ENCODE results near the gene TSPAN5.

TSPAN5 gene

DNA sequence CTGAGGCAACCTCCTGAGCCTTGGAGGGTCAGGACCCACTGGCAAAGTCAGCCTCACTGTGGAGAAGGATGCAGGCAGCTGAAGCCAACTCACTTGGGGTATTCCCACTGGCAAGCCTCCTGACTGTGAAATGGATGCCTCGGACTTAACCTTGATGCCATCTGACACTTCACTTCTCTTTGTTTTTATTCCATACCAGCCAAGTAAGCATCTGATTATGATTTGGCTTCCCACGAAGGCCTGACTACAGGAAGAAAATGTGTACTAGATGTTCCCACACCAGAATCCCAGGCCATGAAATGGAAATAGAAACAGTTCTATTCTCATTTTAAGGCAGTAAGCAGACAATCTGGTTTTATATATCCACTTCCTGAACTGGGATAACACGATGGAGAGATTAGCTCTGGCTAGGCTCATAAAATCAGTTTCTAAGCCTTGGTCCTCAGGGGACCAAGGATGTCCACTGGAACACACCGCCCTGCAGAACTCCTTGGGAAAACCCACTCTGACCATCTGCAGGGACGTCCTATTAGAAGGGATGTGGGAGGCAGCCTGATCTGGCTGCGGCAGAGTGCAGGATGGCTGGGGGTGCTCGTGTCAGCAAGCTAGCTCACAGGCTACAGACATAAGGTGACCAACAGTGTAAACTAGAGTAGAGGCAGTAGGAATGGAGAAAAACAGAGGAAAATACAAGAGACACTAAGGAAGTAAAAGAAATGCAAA, 89.3 kb downstream of the TSPAN5 start:
- H3K9me3 ChIP-seq (ENCODE audit: control insufficient read depth, insufficient read depth, low read depth, low read length) = no peaks in the 10 kb centered on the region
- no peaks in the 10 kb centered on the region for H3K4me1 ChIP-seq (ENCODE audit: control insufficient read depth, insufficient read depth, low read length)
- H3K4me3 ChIP-seq (ENCODE audit: low read depth, low read length) = no peak overlapping the region
- TF ChIP-seq SP2 (tag by site-specific recombination; IDR thresholded peaks at IDR 0.05) = no peak
- CTCF ChIA-PET = no interaction called here
- no peak overlapping the region for H3K27ac ChIP-seq (ENCODE audit: extremely low read depth, low read depth, low read length)
- H3K36me3 ChIP-seq (ENCODE audit: control insufficient read depth in 2 of 2, insufficient read depth in 1 of 2, low read length in 2 of 2) = no peaks in the 10 kb centered on the region
- POLR2A ChIA-PET = no interaction called here

DNA sequence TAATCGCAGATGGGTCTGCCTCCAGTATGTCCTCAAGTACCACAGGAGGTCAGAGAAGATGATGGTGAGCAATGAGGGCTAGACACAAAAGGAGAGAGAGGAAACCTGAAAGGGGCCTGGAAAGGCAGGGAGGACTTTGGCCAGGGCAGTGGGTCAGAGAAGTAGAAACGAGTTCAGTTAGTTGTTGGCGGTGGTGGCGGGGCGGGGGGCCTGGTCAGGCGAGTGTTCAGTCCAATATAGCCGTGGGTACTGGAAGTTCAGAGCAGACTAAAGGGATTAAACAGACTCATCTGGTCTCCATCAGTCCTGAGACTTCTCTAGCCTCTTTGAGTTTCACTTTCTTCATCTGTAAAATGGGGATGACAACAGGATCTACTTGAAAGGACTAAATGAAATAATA, 90.8 kb downstream of the TSPAN5 start:
- Histone ChIP-seq H3K4me3 (ENCODE audit: low read depth, low read length) (no peak overlapping the region), H3K27ac (ENCODE audit: extremely low read depth, low read depth, low read length) (no peak overlapping the region), H3K4me1 (ENCODE audit: control insufficient read depth, insufficient read depth, low read length) (no peaks in the 10 kb centered on the region), H3K9me3 (ENCODE audit: control insufficient read depth, insufficient read depth, low read depth, low read length) (no peaks in the 10 kb centered on the region), H3K36me3 (ENCODE audit: control insufficient read depth in 2 of 2, insufficient read depth in 1 of 2, low read length in 2 of 2) (no peaks in the 10 kb centered on the region)
- ChIA-PET CTCF (no interaction called here), POLR2A (no interaction called here)
- TF ChIP-seq ZNF16 (tag by site-specific recombination; IDR thresholded peaks at IDR 0.05; ENCODE audit: low read depth) (no peak), ZNF768 (tag by site-specific recombination; IDR thresholded peaks at IDR 0.05) (no peak), IKZF3 (tag by site-specific recombination; IDR thresholded peaks at IDR 0.05) (no peak), ZBTB8A (tag by site-specific recombination; IDR thresholded peaks at IDR 0.05) (no peak), ZNF843 (tag by site-specific recombination; IDR thresholded peaks at IDR 0.05) (no peak), ZNF37A (tag by site-specific recombination; IDR thresholded peaks at IDR 0.05) (no peak), KLF1 (tag by site-specific recombination; IDR thresholded peaks at IDR 0.05) (no peak), ZNF174 (tag by site-specific recombination; IDR thresholded peaks at IDR 0.05) (no peak)
- TF ChIP-seq, protein P1, sequence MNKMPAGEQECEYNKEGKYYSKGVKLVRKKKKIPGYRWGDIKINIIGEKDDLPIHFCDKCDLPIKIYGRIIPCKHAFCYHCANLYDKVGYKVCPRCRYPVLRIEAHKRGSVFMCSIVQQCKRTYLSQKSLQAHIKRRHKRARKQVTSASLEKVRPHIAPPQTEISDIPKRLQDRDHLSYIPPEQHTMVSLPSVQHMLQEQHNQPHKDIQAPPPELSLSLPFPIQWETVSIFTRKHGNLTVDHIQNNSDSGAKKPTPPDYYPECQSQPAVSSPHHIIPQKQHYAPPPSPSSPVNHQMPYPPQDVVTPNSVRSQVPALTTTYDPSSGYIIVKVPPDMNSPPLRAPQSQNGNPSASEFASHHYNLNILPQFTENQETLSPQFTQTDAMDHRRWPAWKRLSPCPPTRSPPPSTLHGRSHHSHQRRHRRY (tag by site-specific recombination; IDR thresholded peaks at IDR 0.05) = no peak
- TF ChIP-seq, protein P2, sequence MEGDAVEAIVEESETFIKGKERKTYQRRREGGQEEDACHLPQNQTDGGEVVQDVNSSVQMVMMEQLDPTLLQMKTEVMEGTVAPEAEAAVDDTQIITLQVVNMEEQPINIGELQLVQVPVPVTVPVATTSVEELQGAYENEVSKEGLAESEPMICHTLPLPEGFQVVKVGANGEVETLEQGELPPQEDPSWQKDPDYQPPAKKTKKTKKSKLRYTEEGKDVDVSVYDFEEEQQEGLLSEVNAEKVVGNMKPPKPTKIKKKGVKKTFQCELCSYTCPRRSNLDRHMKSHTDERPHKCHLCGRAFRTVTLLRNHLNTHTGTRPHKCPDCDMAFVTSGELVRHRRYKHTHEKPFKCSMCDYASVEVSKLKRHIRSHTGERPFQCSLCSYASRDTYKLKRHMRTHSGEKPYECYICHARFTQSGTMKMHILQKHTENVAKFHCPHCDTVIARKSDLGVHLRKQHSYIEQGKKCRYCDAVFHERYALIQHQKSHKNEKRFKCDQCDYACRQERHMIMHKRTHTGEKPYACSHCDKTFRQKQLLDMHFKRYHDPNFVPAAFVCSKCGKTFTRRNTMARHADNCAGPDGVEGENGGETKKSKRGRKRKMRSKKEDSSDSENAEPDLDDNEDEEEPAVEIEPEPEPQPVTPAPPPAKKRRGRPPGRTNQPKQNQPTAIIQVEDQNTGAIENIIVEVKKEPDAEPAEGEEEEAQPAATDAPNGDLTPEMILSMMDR (tag by site-specific recombination; IDR thresholded peaks at IDR 0.05) = no peak
- TF ChIP-seq, protein P3, sequence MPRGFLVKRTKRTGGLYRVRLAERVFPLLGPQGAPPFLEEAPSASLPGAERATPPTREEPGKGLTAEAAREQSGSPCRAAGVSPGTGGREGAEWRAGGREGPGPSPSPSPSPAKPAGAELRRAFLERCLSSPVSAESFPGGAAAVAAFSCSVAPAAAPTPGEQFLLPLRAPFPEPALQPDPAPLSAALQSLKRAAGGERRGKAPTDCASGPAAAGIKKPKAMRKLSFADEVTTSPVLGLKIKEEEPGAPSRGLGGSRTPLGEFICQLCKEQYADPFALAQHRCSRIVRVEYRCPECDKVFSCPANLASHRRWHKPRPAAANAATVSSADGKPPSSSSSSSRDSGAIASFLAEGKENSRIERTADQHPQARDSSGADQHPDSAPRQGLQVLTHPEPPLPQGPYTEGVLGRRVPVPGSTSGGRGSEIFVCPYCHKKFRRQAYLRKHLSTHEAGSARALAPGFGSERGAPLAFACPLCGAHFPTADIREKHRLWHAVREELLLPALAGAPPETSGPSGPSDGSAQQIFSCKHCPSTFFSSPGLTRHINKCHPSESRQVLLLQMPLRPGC (tag by site-specific recombination; IDR thresholded peaks at IDR 0.05) = no peak
- TF ChIP-seq, protein P4, sequence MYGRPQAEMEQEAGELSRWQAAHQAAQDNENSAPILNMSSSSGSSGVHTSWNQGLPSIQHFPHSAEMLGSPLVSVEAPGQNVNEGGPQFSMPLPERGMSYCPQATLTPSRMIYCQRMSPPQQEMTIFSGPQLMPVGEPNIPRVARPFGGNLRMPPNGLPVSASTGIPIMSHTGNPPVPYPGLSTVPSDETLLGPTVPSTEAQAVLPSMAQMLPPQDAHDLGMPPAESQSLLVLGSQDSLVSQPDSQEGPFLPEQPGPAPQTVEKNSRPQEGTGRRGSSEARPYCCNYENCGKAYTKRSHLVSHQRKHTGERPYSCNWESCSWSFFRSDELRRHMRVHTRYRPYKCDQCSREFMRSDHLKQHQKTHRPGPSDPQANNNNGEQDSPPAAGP (tag by site-specific recombination; IDR thresholded peaks at IDR 0.05) = no peak
- TF ChIP-seq, protein P5, sequence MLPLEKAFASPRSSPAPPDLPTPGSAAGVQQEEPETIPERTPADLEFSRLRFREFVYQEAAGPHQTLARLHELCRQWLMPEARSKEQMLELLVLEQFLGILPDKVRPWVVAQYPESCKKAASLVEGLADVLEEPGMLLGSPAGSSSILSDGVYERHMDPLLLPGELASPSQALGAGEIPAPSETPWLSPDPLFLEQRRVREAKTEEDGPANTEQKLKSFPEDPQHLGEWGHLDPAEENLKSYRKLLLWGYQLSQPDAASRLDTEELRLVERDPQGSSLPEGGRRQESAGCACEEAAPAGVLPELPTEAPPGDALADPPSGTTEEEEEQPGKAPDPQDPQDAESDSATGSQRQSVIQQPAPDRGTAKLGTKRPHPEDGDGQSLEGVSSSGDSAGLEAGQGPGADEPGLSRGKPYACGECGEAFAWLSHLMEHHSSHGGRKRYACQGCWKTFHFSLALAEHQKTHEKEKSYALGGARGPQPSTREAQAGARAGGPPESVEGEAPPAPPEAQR (tag by site-specific recombination; IDR thresholded peaks at IDR 0.05) = no peak

Measured in HEK293 (cell line).